LNCAP (cell line): Measurements from ENCODE around the gene HBS1L.

Source experiments
- CTCF ChIP-seq: fragments of 450-650 bp; IDR thresholded peaks from 2 replicates; pipeline ENCODE4 v1.5.1; 2017; ENCODE audit warnings: mild to moderate bottlenecking

Gene HBS1L

GRCh38 chr6:135073756-135074393 lies 19.3 kb upstream of the HBS1L start:
- TF ChIP-seq CTCF = no peak

- TF ChIP-seq CTCF = no peak
Observed at GRCh38 chr6:135073217-135073616, 18.6 kb upstream of the HBS1L start.

- no peak for TF ChIP-seq CTCF
Observed at GRCh38 chr6:135072753-135073152, 18.1 kb upstream of the HBS1L start.

- no peak for TF ChIP-seq CTCF
Observed at GRCh38 chr6:135071541-135071940, 16.9 kb upstream of the HBS1L start.

- TF ChIP-seq CTCF = no peak
Observed at GRCh38 chr6:135067911-135068310, 13.3 kb upstream of the HBS1L start.

- TF ChIP-seq CTCF = no peak
Observed at GRCh38 chr6:135066806-135067205, 12.2 kb upstream of the HBS1L start.

- TF ChIP-seq CTCF = no peak
Observed at GRCh38 chr6:135066397-135066796, 11.8 kb upstream of the HBS1L start.

- no peak for TF ChIP-seq CTCF
Observed at GRCh38 chr6:135064586-135064985, 10.0 kb upstream of the HBS1L start.
